Measurements from ENCODE around the gene ADGRB3. TPM values are rescaled to one million over a fixed set of nuclear protein-coding genes. Genes with fewer than 3 reads are reported as not detected.

ADGRB3 gene
- polyA plus RNA-seq, 2 of the 4 experiments (the other 2 are of a cell fraction) = not detected

DNA sequence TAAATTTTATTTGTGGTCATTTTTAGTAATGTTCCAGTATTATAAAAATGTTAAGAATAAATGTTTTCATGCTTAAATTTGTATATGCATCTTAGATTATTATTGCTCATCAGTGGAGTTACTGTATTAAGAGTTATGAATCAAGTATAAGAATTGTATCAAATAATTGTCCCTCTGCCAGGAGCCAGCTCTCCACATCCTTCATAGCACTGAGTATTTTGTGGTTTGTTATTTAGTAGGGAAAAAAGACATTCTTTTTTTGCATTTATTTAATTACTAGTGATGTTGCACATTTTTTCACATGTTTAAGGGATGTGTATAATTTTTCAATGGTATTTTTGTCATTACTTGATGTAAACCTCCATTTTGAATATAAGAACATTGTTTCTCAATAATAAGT lies 102.0 kb downstream of the ADGRB3 start:
- FAIRE-seq (no peak), DNase-seq (ENCODE audit: low read depth in 1 of 2, low spot score in 1 of 2) (no peak), ATAC-seq (no peak)
- Histone ChIP-seq H3K4me1 (no peaks in the 10 kb centered on the region), H3K4me2 (no peak overlapping the region), H3K9me3 (no peaks in the 10 kb centered on the region), H3K4me3 (no peak overlapping the region), H3K27ac (no peak overlapping the region)
- ChIA-PET CTCF (no interaction called here), POLR2A (no interaction called here)
- no peak for TF ChIP-seq EHMT2 (IDR thresholded peaks at IDR 0.05; ENCODE audit: low read depth)
- no peak for TF ChIP-seq FOSB (CRISPR knock-in tag; IDR thresholded peaks at IDR 0.05)
- TF ChIP-seq CHD4 (IDR thresholded peaks at IDR 0.05; ENCODE audit: borderline replicate concordance) = no peak
- no peak for TF ChIP-seq CBX2 (IDR thresholded peaks at IDR 0.05; ENCODE audit: borderline replicate concordance, low read depth)
- TF ChIP-seq PHF8 (IDR thresholded peaks at IDR 0.05; ENCODE audit: borderline replicate concordance, low read depth) = no peak
- no peak for TF ChIP-seq CBX8 (IDR thresholded peaks at IDR 0.05)
- no peak for TF ChIP-seq MAZ (IDR thresholded peaks at IDR 0.05; ENCODE audit: borderline replicate concordance, low read depth, low read length)
- TF ChIP-seq MYC (IDR thresholded peaks at IDR 0.05; ENCODE audit: borderline replicate concordance, low read length) = no peak

- Histone ChIP-seq H3K27ac (no peak overlapping the region), H3K4me1 (no peaks in the 10 kb centered on the region), H3K9me3 (no peaks in the 10 kb centered on the region), H3K4me3 (no peak overlapping the region), H3K4me2 (no peak overlapping the region)
- ATAC-seq (no peak), FAIRE-seq (no peak), DNase-seq (ENCODE audit: low read depth in 1 of 2, low spot score in 1 of 2) (no peak)
- TF ChIP-seq HOXA7 (CRISPR knock-in tag; IDR thresholded peaks at IDR 0.05) (no peak), SMC3 (IDR thresholded peaks at IDR 0.05) (no peak), HMGXB4 (CRISPR knock-in tag; IDR thresholded peaks at IDR 0.05; ENCODE audit: borderline replicate concordance) (no peak), RARB (CRISPR knock-in tag; IDR thresholded peaks at IDR 0.05) (no peak), ZC3H11A (IDR thresholded peaks at IDR 0.05) (no peak), HEYL (CRISPR knock-in tag; IDR thresholded peaks at IDR 0.05) (no peak), POLR2A (IDR thresholded peaks at IDR 0.05; ENCODE audit: low read length) (no peak), GATA3 (IDR thresholded peaks at IDR 0.05; ENCODE audit: borderline replicate concordance) (no peak)
- CTCF ChIA-PET = no interaction called here
- POLR2A ChIA-PET = no interaction called here
Measured at GRCh38 chr6:68738039-68738438, 103.0 kb downstream of the ADGRB3 start.

- H3K9me3 ChIP-seq = no peaks in the 10 kb centered on the region
- DNase-seq (ENCODE audit: low read depth in 1 of 2, low spot score in 1 of 2) (no peak), FAIRE-seq (no peak), ATAC-seq (no peak)
- no peak overlapping the region for H3K27ac ChIP-seq
- no peak overlapping the region for H3K4me2 ChIP-seq
- WGBS (ENCODE audit: missing lambda C conversion rate) = 28% methylated on average over 2 of the region's 2 CpGs
- ChIA-PET POLR2A (no interaction called here), CTCF (no interaction called here)
- no peak overlapping the region for H3K4me3 ChIP-seq
- H3K4me1 ChIP-seq = no peaks in the 10 kb centered on the region
- no peak for TF ChIP-seq EHMT2 (IDR thresholded peaks at IDR 0.05; ENCODE audit: low read depth)
- no peak for TF ChIP-seq CBX2 (IDR thresholded peaks at IDR 0.05; ENCODE audit: borderline replicate concordance, low read depth)
- no peak for TF ChIP-seq GATA3 (IDR thresholded peaks at IDR 0.05; ENCODE audit: borderline replicate concordance)
- no peak for TF ChIP-seq ATOH8 (CRISPR knock-in tag; IDR thresholded peaks at IDR 0.05; ENCODE audit: low read depth)
- TF ChIP-seq FOSB (CRISPR knock-in tag; IDR thresholded peaks at IDR 0.05) = no peak
- TF ChIP-seq SMC3 (IDR thresholded peaks at IDR 0.05) = no peak
- no peak for TF ChIP-seq FOXS1 (CRISPR knock-in tag; IDR thresholded peaks at IDR 0.05)
- no peak for TF ChIP-seq FOSL2 (IDR thresholded peaks at IDR 0.05)
- TF ChIP-seq FOSL2 (CRISPR knock-in tag; IDR thresholded peaks at IDR 0.05) = no peak
- TF ChIP-seq ESRRA (IDR thresholded peaks at IDR 0.05; ENCODE audit: borderline replicate concordance, low read length) = no peak
- no peak for TF ChIP-seq ELK1 (IDR thresholded peaks at IDR 0.05; ENCODE audit: low read depth, low read length)
- no peak for TF ChIP-seq HMGXB4 (CRISPR knock-in tag; IDR thresholded peaks at IDR 0.05; ENCODE audit: borderline replicate concordance)
- TF ChIP-seq POLR2A (IDR thresholded peaks at IDR 0.05; ENCODE audit: low read length) = no peak
- TF ChIP-seq HOXB13 (CRISPR knock-in tag; IDR thresholded peaks at IDR 0.05; ENCODE audit: low read depth) = no peak
- TF ChIP-seq HOXB5 (CRISPR knock-in tag; IDR thresholded peaks at IDR 0.05) = no peak
- TF ChIP-seq HES2 (IDR thresholded peaks at IDR 0.05) = no peak
- TF ChIP-seq PBX3 (IDR thresholded peaks at IDR 0.05) = no peak
Measured at GRCh38 chr6:68740828-68741500, 105.9 kb downstream of the ADGRB3 start.

Measured in A549 (cell line).